ENCODE measurements around the gene RASAL2.

RASAL2 gene

GRCh38 chr1:178483251-178483957 lies 389.5 kb downstream of the RASAL2 start:
- in situ Hi-C loops (cut with MboI; ENCODE audit: low sequenced_read_pairs), result no loop called here

- in situ Hi-C loops (cut with MboI; ENCODE audit: low sequenced_read_pairs), result no loop called here
Observed at GRCh38 chr1:178484698-178485225, 390.9 kb downstream of the RASAL2 start.

DNA sequence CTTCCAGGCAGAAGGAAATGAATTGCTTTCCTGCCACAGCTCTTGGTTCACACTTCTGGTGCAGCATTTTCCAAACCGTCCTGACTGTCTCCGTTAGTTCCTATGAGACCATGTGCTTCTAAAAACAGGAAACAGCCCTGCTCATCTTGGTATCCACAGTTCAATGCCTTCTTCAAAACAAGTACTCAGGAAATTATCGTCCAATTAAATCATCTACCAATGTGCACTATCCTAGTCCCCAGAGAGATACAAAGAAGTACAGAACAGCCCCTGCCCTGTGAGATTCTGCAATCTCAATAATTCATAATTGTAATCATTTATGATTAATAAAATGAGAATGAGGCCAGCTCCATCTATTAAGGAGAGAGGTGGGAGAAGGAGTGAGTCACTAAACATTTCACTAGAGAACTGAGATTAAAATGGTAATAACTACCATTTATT lies 391.7 kb downstream of the RASAL2 start:
- in situ Hi-C loops (cut with MboI; ENCODE audit: low sequenced_read_pairs), result no loop called here

- in situ Hi-C loops (cut with MboI; ENCODE audit: low sequenced_read_pairs), result no loop called here
Observed at GRCh38 chr1:178486100-178487069, 392.5 kb downstream of the RASAL2 start.

- in situ Hi-C loops (cut with MboI; ENCODE audit: low sequenced_read_pairs), result no loop called here
Observed at GRCh38 chr1:178487070-178487615, 393.2 kb downstream of the RASAL2 start.

- in situ Hi-C loops (cut with MboI; ENCODE audit: low sequenced_read_pairs), result no loop called here
Observed at GRCh38 chr1:178488393-178488792, 394.5 kb downstream of the RASAL2 start.

DNA sequence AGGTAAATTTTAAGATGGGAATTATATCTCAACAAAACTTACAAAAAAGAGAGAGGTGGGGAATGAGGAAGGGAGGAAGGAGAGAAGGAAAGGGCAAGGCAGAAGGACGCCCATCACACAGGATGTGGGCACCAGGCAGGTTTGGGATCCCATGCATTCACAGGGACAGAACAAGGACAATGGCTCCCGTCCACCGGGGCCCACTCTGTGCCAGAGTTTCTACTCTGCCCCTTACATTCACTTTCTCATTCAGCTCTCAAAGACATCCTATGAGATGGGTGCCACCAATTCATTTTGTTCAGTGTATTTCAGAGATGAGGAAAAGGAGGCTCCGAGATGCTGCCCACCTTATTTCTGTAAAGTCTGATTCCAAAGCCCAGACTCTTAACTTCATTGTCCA lies 395.5 kb downstream of the RASAL2 start:
- in situ Hi-C loops (cut with MboI; ENCODE audit: low sequenced_read_pairs), result no loop called here

DNA sequence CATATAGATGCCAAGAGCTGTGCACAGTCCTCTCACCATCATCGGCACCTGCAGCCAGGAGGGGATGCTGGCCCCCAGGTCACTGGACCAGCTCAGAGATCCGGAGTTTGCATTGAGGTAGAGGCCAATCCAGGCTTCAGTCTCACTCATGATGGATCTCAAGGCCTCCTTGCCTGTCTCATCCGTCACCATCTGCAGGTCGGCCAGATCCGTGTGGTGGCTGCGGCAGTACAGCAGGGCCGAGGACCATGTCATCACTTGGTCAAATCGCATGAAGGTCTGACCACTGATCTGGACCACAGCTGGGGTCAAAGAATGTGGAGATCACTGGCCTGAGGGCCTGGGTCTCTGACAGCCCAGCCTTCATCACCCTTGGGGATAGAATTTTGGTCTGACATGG lies 396.2 kb downstream of the RASAL2 start:
- in situ Hi-C loops (cut with MboI; ENCODE audit: low sequenced_read_pairs), result no loop called here

GRCh38 chr1:178490967-178491366 lies 397.1 kb downstream of the RASAL2 start:
- in situ Hi-C loops (cut with MboI; ENCODE audit: low sequenced_read_pairs), result no loop called here

- in situ Hi-C loops (cut with MboI; ENCODE audit: low sequenced_read_pairs), result no loop called here
Observed at GRCh38 chr1:178491721-178492120, 397.8 kb downstream of the RASAL2 start.

DNA sequence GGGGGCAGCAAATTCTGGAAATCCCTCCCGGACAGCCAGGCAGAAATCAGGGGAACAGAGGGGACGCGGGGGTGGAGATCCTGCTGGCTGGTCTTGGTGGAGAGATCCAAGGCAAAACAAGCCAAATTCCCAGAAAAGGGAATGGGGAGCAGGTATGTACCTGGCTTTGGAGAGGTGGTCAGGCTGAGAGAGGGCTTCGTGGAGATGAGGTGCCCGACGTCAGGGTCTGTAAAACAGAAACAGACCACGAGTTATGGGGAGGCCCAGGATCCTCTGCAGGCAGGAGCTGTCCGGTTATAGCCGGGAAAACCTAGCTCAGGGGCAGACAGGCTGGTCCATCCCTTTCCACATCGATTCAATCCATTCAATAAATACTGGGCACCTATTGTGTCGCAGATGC lies 398.4 kb downstream of the RASAL2 start:
- in situ Hi-C loops (cut with MboI; ENCODE audit: low sequenced_read_pairs), result no loop called here

GRCh38 chr1:178493301-178493741 lies 399.4 kb downstream of the RASAL2 start:
- in situ Hi-C loops (cut with MboI; ENCODE audit: low sequenced_read_pairs), result no loop called here

DNA sequence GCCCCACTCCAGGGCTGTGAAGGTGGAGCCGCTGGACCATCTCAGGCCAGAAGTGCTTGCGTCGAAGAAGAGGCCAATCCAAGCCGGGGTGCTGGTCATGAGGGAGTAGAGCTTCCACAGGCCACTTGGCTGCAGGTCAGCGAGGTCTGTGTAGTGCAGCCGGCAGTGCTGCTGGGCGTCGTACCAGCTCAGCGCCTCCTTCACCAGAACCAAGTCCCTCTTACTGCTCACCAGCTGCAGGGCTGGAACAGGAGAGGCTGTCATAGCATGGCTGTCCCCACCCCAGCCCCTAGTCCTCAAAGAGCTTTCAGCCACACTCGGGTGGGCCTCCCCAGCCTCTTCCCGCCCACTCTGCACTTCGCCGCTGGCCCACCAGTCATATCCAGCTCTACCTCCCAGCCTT lies 400.7 kb downstream of the RASAL2 start:
- in situ Hi-C loops (cut with MboI; ENCODE audit: low sequenced_read_pairs), result no loop called here

DNA sequence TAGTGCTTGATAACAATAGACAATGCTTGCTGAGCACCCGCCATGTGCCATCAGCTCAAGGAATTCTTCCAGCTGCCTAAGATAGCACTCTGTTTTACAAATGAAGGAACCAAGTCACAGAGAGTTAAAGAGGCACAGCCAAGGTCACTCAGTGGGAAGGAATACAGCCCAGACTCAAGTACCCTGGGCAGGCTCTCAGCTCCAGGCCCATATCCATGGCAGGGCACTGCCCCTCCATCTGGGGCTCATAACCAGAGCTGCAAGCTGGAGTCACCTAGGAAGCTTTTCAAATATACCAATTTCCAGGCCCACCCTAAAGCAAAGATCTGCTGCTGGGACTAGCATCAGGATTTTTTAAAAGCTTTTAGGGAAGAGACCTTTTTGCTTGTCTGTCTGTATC lies 401.3 kb downstream of the RASAL2 start:
- in situ Hi-C loops (cut with MboI; ENCODE audit: low sequenced_read_pairs), result no loop called here

- in situ Hi-C loops (cut with MboI; ENCODE audit: low sequenced_read_pairs), result no loop called here
Observed at GRCh38 chr1:178495741-178496409, 402.0 kb downstream of the RASAL2 start.

- in situ Hi-C loops (cut with MboI; ENCODE audit: low sequenced_read_pairs), result no loop called here
Observed at GRCh38 chr1:178496410-178497135, 402.7 kb downstream of the RASAL2 start, which contains the start of gene CLEC20A. TSS of gene CLEC20A (minus strand) at chr1:178496964. CDS start at chr1:178496939, 25 bp downstream.

DNA sequence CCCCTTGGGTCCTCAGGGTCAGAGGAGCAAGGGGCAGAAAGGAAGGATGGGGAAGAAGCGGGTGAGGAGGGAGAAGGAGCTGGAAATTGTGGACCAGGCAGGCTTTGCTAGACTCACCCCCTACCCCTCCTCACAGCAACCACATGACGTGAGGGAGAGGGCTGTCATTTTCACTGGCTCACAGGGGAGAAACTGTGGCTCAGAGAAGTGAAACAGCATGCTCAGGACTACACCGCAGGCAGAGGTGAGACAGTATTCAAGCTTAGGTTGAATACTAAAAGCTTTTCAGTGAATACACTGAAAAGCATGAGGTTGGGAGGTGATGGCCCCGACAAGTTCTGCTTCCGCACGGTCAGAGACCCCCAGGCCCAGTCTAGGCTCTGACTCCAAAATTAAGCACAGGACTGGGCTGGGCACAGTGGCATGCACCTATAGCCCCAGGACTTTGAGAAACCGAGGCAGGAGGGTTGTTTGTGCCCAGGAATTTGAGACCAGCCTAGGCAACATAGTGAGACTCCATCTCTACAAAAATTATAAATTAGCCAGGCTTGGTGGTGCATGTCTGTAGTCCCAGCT lies 404.1 kb downstream of the RASAL2 start:
- in situ Hi-C loops (cut with MboI; ENCODE audit: low sequenced_read_pairs), result no loop called here

DNA sequence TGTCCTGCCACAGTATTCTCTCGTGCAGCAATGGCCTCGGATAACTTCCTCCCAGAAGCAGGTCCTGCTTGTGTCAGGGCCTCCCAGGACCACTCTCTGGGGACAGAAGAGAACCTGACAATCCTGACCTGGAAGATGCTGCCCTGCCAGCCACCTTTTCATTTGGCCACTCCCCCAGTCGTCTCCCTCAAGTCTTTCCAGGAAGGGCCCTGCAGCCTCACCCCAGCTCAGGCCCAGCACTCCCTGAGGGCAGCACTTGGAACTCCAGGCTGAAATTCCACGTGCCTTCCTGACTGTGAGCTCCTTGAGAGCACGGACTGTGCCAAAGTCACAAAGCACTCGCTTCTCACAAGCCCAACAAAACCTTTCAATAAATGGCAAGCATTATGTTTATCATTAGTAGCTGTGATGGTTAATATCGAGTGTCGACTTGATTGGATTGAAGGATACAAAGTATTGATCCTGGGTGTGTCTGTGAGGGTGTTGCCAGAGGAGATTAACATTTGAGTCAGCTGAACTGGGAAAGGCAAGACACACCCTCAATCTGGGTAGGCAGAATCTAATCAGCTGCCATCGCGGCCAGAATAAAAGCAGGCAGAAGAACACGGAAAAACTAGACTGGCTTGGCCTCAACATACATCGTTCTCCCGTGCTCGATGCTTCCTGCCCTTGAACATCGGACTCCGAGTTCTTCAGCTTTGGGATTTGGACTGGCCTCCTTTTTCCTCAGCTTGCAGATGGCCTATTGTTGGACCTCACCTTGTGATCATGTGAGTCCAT lies 405.2 kb downstream of the RASAL2 start:
- in situ Hi-C loops (cut with MboI; ENCODE audit: low sequenced_read_pairs), result no loop called here
